ENCODE data around the gene PIGQ.

Gene PIGQ

DNA sequence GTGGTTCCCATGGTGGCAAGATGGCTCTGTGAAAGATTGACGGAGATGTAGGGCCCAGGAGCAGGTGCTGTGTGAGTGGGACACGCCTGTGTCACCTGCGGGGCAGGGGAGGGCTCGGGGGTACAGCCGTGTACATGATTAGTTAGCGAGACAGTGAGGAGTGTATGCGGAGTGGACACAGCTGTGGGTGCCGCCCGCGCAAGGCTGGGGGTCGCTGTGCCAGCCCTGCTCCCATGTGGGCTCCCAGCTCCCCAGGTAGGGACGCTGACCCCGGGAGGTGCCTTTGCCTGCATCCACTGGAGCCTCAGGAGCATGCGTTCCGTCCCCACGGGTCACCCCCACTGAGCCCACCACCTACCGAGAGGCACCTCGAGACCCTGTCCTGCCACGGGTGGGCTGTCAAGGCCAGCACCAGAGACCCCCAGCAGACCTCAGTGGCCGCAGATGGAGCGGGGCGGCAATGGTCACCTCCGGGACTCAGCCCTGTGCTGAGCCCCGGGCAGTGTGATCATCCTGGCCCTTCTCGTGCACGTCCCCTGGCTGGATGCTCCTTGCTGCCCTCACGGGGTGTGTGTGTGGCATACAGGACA is 34.8 kb upstream of the PIGQ start:
- no peak for DNase-seq

DNA sequence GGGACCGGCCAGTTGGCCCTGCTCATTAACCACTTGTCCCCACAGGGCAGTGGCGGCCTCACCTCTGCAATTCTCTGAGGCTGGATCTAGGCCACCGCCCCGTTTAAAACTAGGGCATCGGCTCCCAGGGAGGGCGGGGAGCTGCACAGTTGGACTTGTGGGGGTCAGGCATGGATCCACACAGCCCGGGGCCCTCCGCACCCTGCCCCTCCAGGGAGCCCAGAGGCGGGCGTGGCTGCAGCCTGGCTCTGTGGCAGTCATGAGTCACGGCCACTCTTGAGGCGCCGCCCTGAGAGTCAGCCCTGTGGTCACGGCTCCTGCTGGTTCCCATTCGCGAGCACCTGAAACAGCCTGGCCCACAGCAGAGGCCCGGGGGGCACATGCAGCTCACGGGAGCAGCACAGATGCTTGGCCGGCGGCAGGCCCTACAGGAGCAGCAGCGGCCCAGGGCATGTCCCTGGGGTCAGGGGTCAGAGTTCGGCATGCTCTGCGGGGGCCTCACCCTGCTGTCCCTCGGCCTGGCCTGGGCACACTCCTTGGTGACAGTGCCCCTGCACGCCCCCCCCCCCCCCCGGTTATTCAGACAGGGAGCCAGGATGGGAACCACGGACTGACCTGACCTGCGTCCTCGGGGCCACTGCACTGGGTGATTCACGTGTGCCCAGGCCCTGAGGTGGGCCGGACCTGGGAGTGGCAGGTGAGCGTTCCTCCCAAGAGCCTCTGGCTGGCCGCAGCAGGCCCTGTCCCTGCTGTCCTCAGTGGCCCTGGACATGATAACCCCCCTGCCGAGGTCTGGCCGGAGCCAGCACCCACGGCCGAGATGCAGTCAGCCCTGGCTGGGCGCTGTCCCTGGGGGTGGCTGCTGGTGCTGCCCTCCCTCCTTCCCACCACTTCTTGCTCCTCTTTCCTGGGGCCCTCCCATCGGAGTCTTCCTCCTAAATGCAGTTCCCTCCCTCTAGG is 34.0 kb upstream of the PIGQ start:
- DNase-seq: no peak

DNA sequence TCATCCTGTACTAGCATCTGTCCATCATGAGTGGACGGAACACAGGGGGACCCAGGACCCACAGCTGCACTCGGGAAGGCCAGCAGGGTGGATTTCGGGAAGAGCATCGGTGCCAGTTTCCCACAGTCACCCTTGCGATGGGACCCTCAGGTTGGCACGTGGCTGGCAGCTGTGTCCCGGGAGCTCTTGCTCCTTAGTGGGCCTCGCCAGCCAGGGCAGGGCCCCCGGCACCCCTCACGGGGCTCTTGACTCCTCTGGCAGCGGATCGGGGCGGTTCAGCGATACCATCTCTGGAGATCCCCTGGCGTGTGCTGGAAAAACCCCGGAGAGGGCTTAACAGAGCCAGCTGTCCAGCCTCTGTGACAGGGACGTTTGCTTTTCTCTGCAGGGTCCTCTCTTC is 33.0 kb upstream of the PIGQ start:
- no peak for DNase-seq

DNA sequence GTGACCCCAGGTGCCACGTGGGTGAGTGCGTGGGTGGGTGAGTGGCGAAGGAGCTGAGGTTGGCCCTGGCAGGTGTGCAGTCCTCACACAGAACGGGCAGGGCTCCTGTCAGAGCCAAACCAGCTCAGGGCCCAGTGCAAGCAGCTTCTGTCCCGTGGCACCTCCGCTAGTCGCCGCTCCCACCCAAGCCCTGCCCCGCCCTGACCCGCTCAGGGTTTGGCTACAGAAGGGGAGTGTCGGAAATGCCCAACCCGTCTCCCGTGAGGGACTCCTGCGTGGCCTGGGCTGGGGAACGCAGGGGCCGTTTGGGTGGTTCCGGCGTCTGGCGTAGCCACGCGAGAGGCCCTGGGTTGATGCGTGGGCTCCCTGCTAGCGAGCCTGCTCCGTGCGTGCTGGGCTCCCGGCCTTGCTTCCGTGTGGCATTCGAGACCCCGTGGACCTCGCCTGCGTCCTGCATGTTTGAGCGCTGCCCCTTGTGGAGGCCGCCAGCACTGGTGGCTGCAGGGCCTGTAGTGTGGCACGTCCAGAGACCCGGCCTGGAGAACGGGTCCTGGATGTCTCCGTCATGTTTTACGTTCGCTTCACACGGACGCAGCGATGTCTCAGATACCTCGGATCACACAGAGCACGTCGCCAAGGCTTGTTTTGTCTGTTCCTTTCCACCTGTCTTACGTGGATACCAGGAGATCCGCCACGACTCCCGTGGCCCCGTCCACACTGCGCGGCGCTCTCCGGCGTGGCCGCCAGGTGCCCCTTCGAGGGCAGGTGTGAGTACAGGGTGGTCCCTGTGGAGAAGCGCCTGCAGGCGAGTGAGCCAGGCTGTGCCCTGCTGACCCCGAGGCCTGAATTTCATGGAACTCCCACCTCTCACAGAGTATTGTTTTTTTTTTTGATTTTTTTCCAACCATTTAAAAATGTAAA is 32.1 kb upstream of the PIGQ start:
- no peak for DNase-seq

DNA sequence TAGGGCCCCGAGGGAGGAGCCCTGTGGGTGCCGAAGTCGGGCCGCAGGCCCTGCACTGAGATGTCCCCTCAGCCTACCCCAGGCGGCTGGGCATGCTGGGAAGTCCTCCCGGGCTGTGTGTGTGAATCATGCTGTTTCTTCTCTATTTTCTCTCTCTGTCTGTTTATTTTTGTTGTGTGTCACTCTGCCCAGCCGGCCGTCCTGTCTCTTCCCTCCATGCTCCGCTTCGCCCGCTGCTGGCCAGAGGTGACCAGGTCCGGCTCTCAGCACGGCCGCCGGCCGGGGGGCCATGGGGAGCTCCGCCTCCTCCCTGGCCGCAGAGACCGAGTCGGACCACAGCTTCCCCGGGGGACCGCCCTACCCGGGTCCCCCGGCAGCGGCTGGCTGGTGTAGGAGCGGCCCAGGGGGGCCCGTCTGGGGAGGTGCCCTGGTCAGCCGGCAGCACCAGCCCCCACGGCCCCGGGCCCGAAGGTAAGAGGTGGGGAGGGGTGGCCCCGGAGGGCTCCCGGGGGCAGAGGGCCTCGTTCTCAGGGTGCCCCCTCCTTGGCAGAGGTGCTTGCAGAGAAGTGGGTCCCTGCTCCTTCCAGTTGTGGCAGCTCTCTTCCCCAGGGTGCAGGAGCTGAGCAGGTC is 29.8 kb upstream of the PIGQ start:
- DNase-seq: peak; percentile 3

- DNase-seq: no peak
These were observed 29.0 kb upstream of the PIGQ start for GRCh38 chr16:540645-541340.

DNA sequence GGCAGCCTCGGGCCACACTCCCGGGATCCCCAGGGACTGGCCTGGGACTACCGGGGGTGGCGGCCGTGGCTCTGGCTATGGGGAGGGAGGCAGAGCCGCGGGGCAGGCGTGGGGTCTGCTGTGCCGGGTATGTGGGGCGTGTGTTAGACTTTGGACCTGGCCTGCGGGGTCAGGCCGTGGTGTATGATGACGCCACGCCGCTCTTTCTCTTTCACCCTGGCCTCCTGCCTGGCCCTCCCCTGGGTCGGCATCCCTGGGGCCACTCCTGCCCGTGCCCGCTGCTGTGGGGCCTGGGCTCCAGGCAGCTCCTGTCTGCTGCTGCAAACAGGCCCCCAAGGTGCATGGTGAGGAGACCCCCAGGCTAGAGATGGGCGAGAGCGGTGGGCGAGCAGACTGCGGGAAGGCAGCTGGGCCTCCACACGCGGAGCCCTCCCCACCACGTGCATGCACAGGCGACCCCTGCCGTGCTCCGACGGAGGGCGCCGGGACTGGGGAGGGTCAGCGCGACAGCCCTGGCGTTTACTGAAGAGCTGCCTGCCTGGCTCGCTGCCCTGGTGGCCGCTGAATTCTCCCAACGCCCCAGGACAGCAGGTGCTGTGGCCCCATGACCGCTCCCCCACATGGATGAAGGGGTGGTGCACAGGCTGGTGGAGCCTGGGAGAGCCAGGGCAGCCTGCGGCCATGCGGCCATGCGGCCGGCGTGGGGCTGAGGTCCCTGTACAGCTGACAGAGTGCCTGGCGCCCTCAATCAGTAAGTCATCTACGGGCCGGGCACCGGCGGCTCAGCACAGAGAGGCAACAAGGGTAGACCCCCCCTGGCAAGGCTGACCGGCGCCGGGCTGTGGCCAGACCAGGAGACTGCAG is 26.2 kb upstream of the PIGQ start:
- DNase-seq: no peak

DNA sequence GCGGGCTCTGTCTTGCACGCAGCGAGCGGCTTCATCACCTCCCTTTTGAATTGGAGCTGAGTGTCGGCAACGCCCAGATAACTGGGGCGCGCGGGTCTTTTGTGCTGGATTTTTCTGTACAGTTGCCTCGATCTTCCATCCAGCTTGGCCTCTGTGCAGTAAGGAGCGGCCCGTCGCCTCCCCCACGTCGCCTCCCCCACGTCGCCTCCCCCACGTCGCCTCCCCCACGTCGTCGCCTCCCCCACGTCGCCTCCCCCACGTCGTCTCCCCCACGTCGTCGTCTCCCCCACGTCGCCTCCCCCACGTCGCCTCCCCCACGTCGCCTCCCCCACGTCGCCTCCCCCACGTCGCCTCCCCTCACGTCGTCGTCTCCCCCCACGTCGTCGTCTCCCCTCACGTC is 25.3 kb upstream of the PIGQ start:
- DNase-seq: no peak

- DNase-seq: no peak
These were observed 22.6 kb upstream of the PIGQ start for GRCh38 chr16:546909-547770.

DNA sequence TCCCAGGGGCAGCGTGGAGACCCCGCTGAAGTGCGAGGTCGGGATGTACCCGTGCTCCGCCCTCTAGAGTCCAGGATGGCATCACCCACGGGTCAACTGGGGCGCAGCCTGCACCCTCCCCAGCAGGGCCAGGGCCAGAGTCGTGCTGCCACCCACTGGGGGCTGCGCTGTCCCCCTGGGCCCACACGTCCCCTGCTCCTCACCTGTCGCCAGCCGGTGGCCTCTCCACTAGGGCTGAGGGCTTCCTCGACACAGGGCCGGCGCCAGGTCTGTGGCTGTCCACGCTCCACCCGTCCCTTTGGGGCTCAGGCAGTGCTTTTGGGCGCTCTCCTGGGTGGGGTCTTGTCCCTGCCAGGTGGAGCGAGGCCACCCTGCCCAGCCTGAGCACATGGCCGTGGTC is 21.2 kb upstream of the PIGQ start:
- no peak for DNase-seq

GRCh38 chr16:549544-550263 is 20.1 kb upstream of the PIGQ start:
- DNase-seq: no peak

GRCh38 chr16:551210-551609 is 18.6 kb upstream of the PIGQ start:
- no peak for DNase-seq

GRCh38 chr16:552171-552570 is 17.6 kb upstream of the PIGQ start:
- DNase-seq: no peak

DNA sequence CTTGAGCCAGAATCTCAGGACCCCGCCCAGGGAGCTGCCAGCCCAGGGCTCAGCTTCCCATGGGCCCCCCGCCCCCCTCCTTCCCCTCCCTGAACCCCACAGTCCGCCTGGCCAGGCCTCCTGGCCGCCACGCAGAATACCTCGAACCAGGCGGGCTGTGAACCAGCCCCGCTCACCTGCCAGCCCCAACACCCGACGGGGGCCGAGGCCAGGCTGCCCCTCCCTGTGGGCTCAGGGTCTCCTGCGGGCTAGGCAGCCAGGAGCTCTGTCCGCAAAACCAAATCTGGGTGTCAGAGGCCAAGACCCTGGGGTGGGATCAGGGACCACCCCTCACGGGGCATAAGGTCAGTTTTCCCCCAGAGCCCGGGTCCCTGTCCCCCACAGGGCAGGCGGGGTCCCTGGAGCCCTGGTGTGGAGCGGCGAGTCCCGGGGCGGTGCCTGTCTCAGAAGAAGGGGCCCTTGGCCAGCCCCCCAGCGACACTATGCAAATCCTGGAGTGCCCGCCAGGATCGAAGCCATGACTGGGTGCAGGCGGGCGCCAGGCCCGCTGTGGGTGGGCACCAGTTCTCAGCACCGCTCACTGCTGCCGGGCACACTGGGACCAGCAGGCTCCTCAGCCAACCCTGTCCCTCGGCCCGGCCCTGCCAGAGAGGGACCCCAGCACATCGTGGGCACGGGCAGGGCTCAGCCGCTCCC is 16.0 kb upstream of the PIGQ start:
- no peak for DNase-seq

- no peak for DNase-seq
These were observed 15.5 kb upstream of the PIGQ start for GRCh38 chr16:554297-554621.

- DNase-seq: no peak
These were observed 15.0 kb upstream of the PIGQ start for GRCh38 chr16:554640-555365.

GRCh38 chr16:555528-556473 is 14.0 kb upstream of the PIGQ start:
- no peak for DNase-seq

All from kidney glomerular epithelial cell (primary cell).